ENCODE results near the gene PLEKHA3. TPM values are rescaled to one million over a fixed set of nuclear protein-coding genes. Genes with fewer than 3 reads are reported as not detected.
"Not testable (repeated sequence)": the region's sequence is repeated elsewhere in the genome, so short reads cannot be mapped to it uniquely, and the experiment has no call there.

The PLEKHA3 gene
- total RNA-seq, 3 donors from 2014 or later = 9.8 to 15.2 (median 12.0) TPM

DNA sequence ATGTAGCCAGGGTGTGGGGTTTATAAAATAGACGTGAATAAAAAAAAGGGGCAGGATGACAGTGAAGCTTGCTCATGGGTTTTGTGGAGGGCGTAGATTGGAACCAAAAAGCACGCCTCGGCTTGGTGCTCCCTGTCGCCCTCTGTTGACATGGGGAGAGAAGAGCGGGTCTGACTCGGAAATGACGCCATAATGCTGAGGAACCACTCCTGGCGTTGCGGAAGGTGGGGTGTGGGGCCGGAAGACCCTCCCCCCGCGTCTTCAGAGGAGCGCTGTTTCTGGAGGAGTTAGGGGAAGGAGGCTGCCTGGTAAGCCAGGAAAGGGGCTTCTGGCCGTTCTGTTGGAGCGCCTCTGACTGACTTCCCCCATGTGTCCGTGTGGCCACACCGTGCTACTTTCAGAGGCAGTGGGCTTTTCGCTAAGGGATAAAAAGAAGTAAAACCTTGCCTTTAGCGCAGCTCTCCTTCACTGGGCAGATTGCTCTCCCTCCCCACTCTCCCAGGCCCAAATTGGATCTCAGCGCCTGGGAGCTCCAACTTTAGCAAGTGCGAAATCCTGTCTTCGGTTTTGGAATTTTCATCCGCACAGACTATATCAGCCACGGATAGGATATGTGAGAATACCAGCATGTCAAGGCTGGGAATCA lies 42.8 kb downstream of the PLEKHA3 start:
- TF ChIP-seq POLR2AphosphoS5 (IDR thresholded peaks at IDR 0.05) (peak; percentile 64 to 76 (median 69)), POLR2A (IDR thresholded peaks at IDR 0.05) (no peak)
- TF ChIP-seq, protein P1, sequence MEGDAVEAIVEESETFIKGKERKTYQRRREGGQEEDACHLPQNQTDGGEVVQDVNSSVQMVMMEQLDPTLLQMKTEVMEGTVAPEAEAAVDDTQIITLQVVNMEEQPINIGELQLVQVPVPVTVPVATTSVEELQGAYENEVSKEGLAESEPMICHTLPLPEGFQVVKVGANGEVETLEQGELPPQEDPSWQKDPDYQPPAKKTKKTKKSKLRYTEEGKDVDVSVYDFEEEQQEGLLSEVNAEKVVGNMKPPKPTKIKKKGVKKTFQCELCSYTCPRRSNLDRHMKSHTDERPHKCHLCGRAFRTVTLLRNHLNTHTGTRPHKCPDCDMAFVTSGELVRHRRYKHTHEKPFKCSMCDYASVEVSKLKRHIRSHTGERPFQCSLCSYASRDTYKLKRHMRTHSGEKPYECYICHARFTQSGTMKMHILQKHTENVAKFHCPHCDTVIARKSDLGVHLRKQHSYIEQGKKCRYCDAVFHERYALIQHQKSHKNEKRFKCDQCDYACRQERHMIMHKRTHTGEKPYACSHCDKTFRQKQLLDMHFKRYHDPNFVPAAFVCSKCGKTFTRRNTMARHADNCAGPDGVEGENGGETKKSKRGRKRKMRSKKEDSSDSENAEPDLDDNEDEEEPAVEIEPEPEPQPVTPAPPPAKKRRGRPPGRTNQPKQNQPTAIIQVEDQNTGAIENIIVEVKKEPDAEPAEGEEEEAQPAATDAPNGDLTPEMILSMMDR (IDR thresholded peaks at IDR 0.05) = peak in 2 of 3 donors; percentile 66 to 67
- H3K9me3 ChIP-seq = no peaks in the 10 kb centered on the region
- no peaks in the 10 kb centered on the region for H3K36me3 ChIP-seq
- no peaks in the 10 kb centered on the region for H3K4me1 ChIP-seq
- intact Hi-C loops (cut with DNase I; ENCODE audit: low total_unique reads) = no loop called here
- peak overlapping the region; percentile 72 to 77 for H3K27ac ChIP-seq
- H3K4me3 ChIP-seq = peak overlapping the region; percentile 61 to 72 (median 66)
- peak; percentile 54 to 62 for DNase-seq (ENCODE audit: low spot score in 2 of 2)
- no peaks in the 10 kb centered on the region for H3K27me3 ChIP-seq

GRCh38 chr2:178523596-178524134 lies 43.4 kb downstream of the PLEKHA3 start:
- TF ChIP-seq POLR2AphosphoS5 (IDR thresholded peaks at IDR 0.05) (no peak), POLR2A (IDR thresholded peaks at IDR 0.05) (no peak)
- TF ChIP-seq, protein P1 (IDR thresholded peaks at IDR 0.05) = no peak
- intact Hi-C loops (cut with DNase I; ENCODE audit: low total_unique reads) = no loop called here
- peak overlapping the region; percentile 72 to 77 for H3K27ac ChIP-seq
- H3K36me3 ChIP-seq = no peaks in the 10 kb centered on the region
- no peaks in the 10 kb centered on the region for H3K4me1 ChIP-seq
- DNase-seq (ENCODE audit: low spot score in 2 of 2) = no peak
- H3K9me3 ChIP-seq = no peaks in the 10 kb centered on the region
- H3K27me3 ChIP-seq = no peaks in the 10 kb centered on the region
- H3K4me3 ChIP-seq = peak overlapping the region; percentile 61 to 72 (median 66)

DNA sequence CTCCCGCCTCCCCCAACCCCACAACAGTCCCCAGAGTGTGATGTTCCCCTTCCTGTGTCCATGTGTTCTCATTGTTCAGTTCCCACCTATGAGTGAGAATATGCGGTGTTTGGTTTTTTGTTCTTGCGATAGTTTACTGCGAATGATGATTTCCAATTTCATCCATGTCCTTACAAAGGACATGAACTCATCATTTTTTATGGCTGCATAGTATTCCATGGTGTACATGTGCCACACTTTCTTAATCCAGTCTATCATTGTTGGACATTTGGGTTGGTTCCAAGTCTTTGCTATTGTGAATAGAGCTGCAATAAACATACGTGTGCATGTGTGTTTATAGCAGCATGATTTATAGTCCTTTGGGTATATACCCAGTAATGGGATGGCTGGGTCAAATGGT lies 44.8 kb downstream of the PLEKHA3 start:
- H3K4me1 ChIP-seq; H3K9me3 ChIP-seq; H3K27me3 ChIP-seq; DNase-seq (ENCODE audit: low spot score in 2 of 2); intact Hi-C loops (cut with DNase I; ENCODE audit: low total_unique reads); H3K36me3 ChIP-seq; H3K27ac ChIP-seq; H3K4me3 ChIP-seq: not testable (repeated sequence)

GRCh38 chr2:178525460-178525859 lies 45.2 kb downstream of the PLEKHA3 start:
- H3K36me3 ChIP-seq; H3K9me3 ChIP-seq; H3K4me1 ChIP-seq; H3K27me3 ChIP-seq; intact Hi-C loops (cut with DNase I; ENCODE audit: low total_unique reads); H3K4me3 ChIP-seq; H3K27ac ChIP-seq; DNase-seq (ENCODE audit: low spot score in 2 of 2): not testable (repeated sequence)

GRCh38 chr2:178526256-178526655 lies 46.0 kb downstream of the PLEKHA3 start:
- Histone ChIP-seq H3K9me3 (no peaks in the 10 kb centered on the region), H3K36me3 (no peaks in the 10 kb centered on the region), H3K4me1 (no peaks in the 10 kb centered on the region), H3K4me3 (no peak overlapping the region), H3K27me3 (no peaks in the 10 kb centered on the region), H3K27ac (no peak overlapping the region)
- TF ChIP-seq POLR2A (IDR thresholded peaks at IDR 0.05) (no peak), POLR2AphosphoS5 (IDR thresholded peaks at IDR 0.05) (no peak)
- TF ChIP-seq, protein P1 (IDR thresholded peaks at IDR 0.05) = no peak
- intact Hi-C loops (cut with DNase I; ENCODE audit: low total_unique reads) = no loop called here
- DNase-seq (ENCODE audit: low spot score in 2 of 2) = no peak

DNA sequence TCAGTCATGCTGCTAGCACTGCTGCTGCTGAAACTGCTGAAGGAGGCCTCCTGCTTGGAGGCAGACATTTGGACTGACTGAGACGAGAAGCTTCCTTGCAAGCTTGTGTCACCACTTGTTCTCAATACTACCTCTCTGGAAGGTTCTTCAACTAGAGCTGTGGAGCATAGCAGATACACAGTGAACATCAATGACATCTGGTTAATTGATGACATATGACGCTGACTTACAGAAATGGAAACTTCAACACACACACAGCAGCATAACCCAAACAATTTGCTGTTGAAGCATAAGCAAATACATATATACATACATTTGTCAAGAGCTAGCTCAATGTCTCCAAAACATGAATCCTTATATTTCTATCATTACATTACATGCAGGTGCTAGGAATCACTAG lies 47.3 kb downstream of the PLEKHA3 start:
- intact Hi-C loops (cut with DNase I; ENCODE audit: low total_unique reads) = no loop called here
- H3K36me3 ChIP-seq = no peaks in the 10 kb centered on the region
- H3K9me3 ChIP-seq = no peaks in the 10 kb centered on the region
- H3K27ac ChIP-seq = no peak overlapping the region
- H3K4me3 ChIP-seq = no peak overlapping the region
- TF ChIP-seq, protein P1 (IDR thresholded peaks at IDR 0.05) = no peak
- TF ChIP-seq POLR2AphosphoS5 (IDR thresholded peaks at IDR 0.05) = no peak
- no peak for TF ChIP-seq POLR2A (IDR thresholded peaks at IDR 0.05)
- DNase-seq (ENCODE audit: low spot score in 2 of 2) = no peak
- H3K27me3 ChIP-seq = no peaks in the 10 kb centered on the region
- H3K4me1 ChIP-seq = no peaks in the 10 kb centered on the region
